Tibial artery (tissue), 4 donors: ENCODE data around the gene CCDC141.

Experiments
- DNase-seq, 2 donors: peaks; one replicate each; pipeline ENCODE4 v3.0.0-alpha.2; 2019
- H3K27ac ChIP-seq, 2 donors: fragments of 200-600 bp; sonication (generic) in 1 of 2; 1 replicate in 1 of 2; 2 replicates in 1 of 2; pipeline ENCODE4 v1.5.1; 2018 to 2019; ENCODE audit warnings: mild to moderate bottlenecking in 1 of 2
- H3K27me3 ChIP-seq, 2 donors: fragments of 200-600 bp; sonication (generic) in 1 of 2; one replicate each; pipeline versions ENCODE4 v1.5.1 to v1.6.0; 2016 to 2019
- H3K36me3 ChIP-seq, 3 donors: fragments of 200-600 bp; sonication (generic) in 2 of 3; one replicate each; pipeline ENCODE4 v1.5.1; 2016 to 2019; ENCODE audit warnings: mild to moderate bottlenecking in 2 of 3
- H3K4me1 ChIP-seq, 4 donors: fragments of 200-600 bp; sonication (generic) in 2 of 4; 1 replicate in 3 of 4; 2 replicates in 1 of 4; pipeline ENCODE4 v1.5.1; 2016 to 2019
- H3K4me3 ChIP-seq, 2 donors: fragments of 200-600 bp; sonication (generic) in 1 of 2; 1 replicate in 1 of 2; 2 replicates in 1 of 2; pipeline ENCODE4 v1.5.1; 2018 to 2019; ENCODE audit warnings: mild to moderate bottlenecking in 2 of 2
- H3K9me3 ChIP-seq, 3 donors: fragments of 200-600 bp; sonication (generic) in 1 of 3; one replicate each; pipeline ENCODE4 v1.5.1; 2016 to 2019
- intact Hi-C: fragments of 100-400 bp; cut with DNase I; formaldehyde crosslinking; loops from one replicate; pipeline ENCODE4 v1.15.0; 2023; ENCODE audit warnings: low total_unique reads
- TF ChIP-seq, protein P1 (sequence below), 2 experiments: fragments of 200-600 bp in 1 of 2; fragments of 450-650 bp in 1 of 2; IDR thresholded peaks; one replicate each; pipeline ENCODE4 v1.5.1; 2017 to 2019; ENCODE audit warnings: antibody characterized with exemption in 2 of 2, mild to moderate bottlenecking in 1 of 2, moderate library complexity in 1 of 2

Gene CCDC141

DNA sequence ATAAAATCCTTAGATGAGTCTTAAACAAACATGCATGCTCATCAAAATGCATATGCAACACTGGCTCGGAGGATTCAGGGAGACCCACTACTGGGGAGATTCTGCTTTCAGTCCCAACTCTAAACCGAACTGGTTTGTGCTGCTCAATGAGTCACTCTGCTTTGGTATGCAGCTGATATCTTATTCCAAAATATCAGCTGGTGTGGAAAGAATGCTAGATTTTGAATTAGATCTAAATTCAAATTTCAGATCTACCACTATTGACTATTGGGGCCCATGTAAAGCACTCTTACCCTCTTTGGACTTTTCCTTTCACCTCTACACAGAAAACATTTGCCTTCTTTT is 203.5 kb downstream of the CCDC141 start:
- intact Hi-C loops = no loop called here
- H3K27ac ChIP-seq = no peak overlapping the region

DNA sequence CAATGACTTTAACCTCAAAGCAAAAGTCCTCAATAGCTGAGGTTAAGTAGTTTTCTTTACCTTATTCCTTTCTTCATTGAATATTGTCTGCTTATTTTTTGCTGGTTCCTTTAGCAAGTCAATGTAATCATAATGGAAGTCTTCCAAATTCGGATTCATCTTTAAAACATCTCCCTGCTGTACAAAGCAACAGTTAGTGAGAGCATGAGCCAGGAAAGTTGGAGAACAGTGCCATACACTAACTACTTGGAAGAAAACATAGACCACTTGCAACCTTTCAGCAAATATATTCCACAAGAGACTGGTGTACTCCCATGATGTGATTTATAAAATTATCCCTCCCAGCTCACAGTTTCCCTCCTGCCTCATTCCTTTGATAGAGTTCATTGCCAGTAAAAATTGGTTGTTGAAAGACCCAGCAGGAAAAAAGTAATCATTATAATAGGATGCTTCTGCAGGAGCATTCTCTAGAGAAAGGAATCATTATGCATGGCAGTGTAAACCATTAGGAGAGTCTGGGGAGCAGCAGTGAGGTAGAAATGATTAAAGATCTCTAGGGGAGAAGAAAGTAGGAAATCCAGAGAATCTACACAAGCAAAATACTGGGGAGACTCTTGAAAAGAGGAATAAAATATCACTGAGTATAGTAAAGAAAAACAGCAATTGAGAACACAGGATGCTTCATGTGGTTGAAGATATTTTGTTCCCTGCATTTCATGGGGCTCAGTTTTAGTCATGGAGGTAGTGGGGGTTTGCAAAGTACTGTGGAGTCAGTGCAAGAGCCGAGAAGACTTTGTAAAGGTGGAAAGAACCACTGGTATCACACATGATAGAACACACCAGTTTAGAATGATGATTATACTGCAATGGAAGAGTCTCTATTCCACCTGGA is 204.1 kb downstream of the CCDC141 start:
- Histone ChIP-seq H3K4me1 (peaks cover 0 to 31% (median 14%) of the 10 kb centered on the region in 4 donors), H3K36me3 (no peaks in the 10 kb centered on the region), H3K27ac (peak overlapping the region in 1 of 2 donors; percentile 33), H3K27me3 (no peaks in the 10 kb centered on the region), H3K9me3 (no peaks in the 10 kb centered on the region), H3K4me3 (no peak overlapping the region)
- intact Hi-C loops = no loop called here
- DNase-seq = no peak
- TF ChIP-seq, protein P1, sequence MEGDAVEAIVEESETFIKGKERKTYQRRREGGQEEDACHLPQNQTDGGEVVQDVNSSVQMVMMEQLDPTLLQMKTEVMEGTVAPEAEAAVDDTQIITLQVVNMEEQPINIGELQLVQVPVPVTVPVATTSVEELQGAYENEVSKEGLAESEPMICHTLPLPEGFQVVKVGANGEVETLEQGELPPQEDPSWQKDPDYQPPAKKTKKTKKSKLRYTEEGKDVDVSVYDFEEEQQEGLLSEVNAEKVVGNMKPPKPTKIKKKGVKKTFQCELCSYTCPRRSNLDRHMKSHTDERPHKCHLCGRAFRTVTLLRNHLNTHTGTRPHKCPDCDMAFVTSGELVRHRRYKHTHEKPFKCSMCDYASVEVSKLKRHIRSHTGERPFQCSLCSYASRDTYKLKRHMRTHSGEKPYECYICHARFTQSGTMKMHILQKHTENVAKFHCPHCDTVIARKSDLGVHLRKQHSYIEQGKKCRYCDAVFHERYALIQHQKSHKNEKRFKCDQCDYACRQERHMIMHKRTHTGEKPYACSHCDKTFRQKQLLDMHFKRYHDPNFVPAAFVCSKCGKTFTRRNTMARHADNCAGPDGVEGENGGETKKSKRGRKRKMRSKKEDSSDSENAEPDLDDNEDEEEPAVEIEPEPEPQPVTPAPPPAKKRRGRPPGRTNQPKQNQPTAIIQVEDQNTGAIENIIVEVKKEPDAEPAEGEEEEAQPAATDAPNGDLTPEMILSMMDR (IDR thresholded peaks at IDR 0.05) = no peak

More for the DNA sequence above, 203.5 kb downstream of the CCDC141 start:
- H3K36me3 ChIP-seq = no peaks in the 10 kb centered on the region
- no peak overlapping the region for H3K4me3 ChIP-seq
- H3K27me3 ChIP-seq = no peaks in the 10 kb centered on the region
- DNase-seq = no peak
- TF ChIP-seq, protein P1 (IDR thresholded peaks at IDR 0.05) = no peak
- H3K9me3 ChIP-seq = no peaks in the 10 kb centered on the region
- peaks cover 0 to 31% (median 14%) of the 10 kb centered on the region in 4 donors for H3K4me1 ChIP-seq

DNA sequence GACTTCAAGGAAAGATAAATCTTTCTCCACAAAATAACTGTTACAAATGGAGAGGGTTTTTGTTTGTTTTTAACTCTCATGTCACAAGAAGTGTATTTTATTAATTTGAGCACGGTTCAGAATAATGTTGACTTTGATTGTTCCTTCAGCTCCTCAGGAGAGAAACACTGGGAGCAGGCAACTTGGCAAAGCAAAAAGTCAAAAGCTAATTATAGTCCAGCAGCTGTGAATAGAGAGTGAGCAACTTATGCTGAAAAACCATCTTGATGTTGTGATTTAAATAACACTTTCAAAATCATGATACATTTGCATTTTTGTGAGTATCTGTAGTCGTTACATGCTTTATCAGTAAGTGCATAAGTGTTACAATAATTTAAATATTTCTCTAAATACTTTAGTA is 205.2 kb downstream of the CCDC141 start:
- intact Hi-C loops = no loop called here
- Histone ChIP-seq H3K4me1 (peaks cover 0 to 31% (median 14%) of the 10 kb centered on the region in 4 donors), H3K4me3 (no peak overlapping the region), H3K27me3 (no peaks in the 10 kb centered on the region), H3K36me3 (no peaks in the 10 kb centered on the region), H3K9me3 (no peaks in the 10 kb centered on the region), H3K27ac (peak overlapping the region; percentile 60 to 62)
- TF ChIP-seq, protein P1 (IDR thresholded peaks at IDR 0.05) = no peak
- no peak for DNase-seq

- no peak overlapping the region for H3K4me3 ChIP-seq
- DNase-seq = no peak
- no peaks in the 10 kb centered on the region for H3K36me3 ChIP-seq
- intact Hi-C loops = no loop called here
- peaks cover 0 to 31% (median 14%) of the 10 kb centered on the region in 4 donors for H3K4me1 ChIP-seq
- no peaks in the 10 kb centered on the region for H3K9me3 ChIP-seq
- TF ChIP-seq, protein P1 (IDR thresholded peaks at IDR 0.05) = no peak
- H3K27ac ChIP-seq = peak overlapping the region; percentile 60 to 62
- H3K27me3 ChIP-seq = no peaks in the 10 kb centered on the region
Observed at GRCh38 chr2:178844269-178844668, 205.7 kb downstream of the CCDC141 start.

GRCh38 chr2:178843697-178844096 is 206.2 kb downstream of the CCDC141 start:
- TF ChIP-seq, protein P1 (IDR thresholded peaks at IDR 0.05) = no peak
- no peaks in the 10 kb centered on the region for H3K27me3 ChIP-seq
- intact Hi-C loops = no loop called here
- peaks cover 0 to 31% (median 14%) of the 10 kb centered on the region in 4 donors for H3K4me1 ChIP-seq
- H3K36me3 ChIP-seq = no peaks in the 10 kb centered on the region
- H3K27ac ChIP-seq = peak overlapping the region in 1 of 2 donors; percentile 62
- H3K9me3 ChIP-seq = no peaks in the 10 kb centered on the region
- H3K4me3 ChIP-seq = no peak overlapping the region
- DNase-seq = no peak
